Measurements from ENCODE around the gene SMAD3. TPM values are rescaled to one million over a fixed set of nuclear protein-coding genes. Genes with fewer than 3 reads are reported as not detected.

Gene SMAD3
- total and polyA plus RNA-seq, 2 of the 8 experiments (the other 6 are each of a cell fraction or from before 2014, with no cell fraction given) = 10.1 to 12.4 TPM

- TF ChIP-seq CHD7 (IDR thresholded peaks at IDR 0.05; ENCODE audit: insufficient replicate concordance, low read length) = peak; percentile 8
- no peak for TF ChIP-seq RNF2 (IDR thresholded peaks at IDR 0.05; ENCODE audit: borderline replicate concordance, low read depth, low read length, missing control alignments, poor library complexity, severe bottlenecking)
- no peak for TF ChIP-seq BRCA1 (IDR thresholded peaks at IDR 0.05; ENCODE audit: low read depth, low read length)
- no peak for TF ChIP-seq ATF2 (IDR thresholded peaks at IDR 0.05; ENCODE audit: low read length)
- TF ChIP-seq RXRA (IDR thresholded peaks at IDR 0.05; ENCODE audit: insufficient read depth, low read depth, low read length) = no peak
- TF ChIP-seq SRF (IDR thresholded peaks at IDR 0.05; ENCODE audit: low read depth, low read length) = no peak
These were observed 100.2 kb downstream of the SMAD3 start (continued) for GRCh38 chr15:67165254-67166253.

Measured in H1 (cell line).